Suppressor macrophage (primary cell): ENCODE measurements around the gene KLHL41.
"Not testable (repeated sequence)": the region's sequence is repeated elsewhere in the genome, so short reads cannot be mapped to it uniquely, and the experiment has no call there.

Source experiments
- DNase-seq, 4 experiments: peaks; one replicate each; pipeline ENCODE4 v3.0.0-alpha.2; 2020 to 2022

Gene KLHL41

DNA sequence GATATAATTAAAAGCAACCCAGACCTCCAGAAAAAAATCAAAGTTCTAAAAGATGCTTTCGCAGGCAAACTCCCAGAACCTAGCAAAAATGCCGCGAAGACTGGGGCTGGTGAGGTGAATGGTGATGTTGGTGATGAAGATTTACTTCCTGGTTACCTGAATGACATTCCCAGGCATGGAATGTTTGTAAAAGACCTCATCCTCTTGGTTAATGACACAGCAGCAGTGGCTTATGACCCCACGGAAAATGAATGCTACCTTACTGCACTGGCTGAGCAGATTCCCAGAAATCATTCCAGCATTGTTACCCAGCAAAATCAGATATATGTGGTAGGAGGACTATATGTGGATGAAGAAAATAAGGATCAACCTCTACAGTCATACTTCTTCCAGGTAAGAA lies 994 bp downstream of the KLHL41 start:
- no peak for DNase-seq

DNA sequence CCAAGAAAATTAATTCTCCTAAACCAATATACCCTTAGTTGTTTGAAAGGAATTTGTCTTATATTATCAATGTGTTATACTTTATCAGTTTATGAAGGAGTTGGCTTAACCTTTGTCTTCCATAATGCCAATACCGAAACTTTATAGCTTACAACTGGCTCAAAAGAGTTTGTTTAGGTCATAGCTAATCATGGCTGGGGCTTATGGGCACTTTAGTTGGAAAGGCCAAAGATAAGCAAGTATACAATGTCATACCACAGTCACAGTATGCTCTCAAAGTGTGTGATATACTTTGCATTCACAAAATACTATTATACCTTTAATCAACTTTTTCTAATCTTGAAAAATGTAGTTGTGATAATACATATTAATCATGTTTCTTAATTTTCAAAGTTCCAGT lies 2.3 kb downstream of the KLHL41 start:
- no peak for DNase-seq

DNA sequence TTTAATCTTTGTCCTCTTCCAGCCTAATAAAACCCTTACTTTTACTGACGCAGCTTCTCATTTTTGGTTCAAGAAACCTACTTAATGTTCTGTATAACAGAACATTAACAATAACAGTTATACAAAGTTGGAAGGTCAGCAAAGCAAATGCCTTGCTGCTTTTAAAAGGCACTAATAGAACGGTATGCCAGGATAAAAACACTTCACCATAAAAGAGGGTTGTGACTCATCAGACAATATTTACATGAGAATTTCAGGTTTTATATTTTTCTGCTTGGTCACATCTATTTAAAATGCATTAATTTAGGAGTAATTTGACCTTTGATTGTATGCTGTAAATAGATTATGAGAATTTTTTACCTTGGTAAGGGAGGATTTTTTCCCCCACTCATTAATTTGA lies 3.0 kb downstream of the KLHL41 start:
- DNase-seq, result no peak

DNA sequence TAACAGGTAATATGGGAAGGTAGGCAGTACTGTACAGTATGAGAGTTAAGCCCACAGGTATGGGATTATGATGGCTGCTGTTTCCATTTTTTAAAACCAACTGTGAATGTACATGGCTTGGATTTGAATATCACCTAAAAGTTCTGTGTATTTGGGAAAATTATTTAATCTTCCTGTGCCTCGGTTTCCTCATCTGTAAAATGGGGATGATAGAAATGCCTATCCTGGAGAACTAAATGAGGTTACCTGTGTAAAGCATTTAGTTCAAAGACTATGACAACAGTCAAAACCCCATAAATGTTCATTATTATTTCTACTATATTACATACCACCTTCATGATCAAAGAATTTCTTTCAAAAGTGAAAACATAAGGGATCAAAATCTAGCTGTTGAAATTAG lies 3.6 kb downstream of the KLHL41 start:
- DNase-seq, result no peak

DNA sequence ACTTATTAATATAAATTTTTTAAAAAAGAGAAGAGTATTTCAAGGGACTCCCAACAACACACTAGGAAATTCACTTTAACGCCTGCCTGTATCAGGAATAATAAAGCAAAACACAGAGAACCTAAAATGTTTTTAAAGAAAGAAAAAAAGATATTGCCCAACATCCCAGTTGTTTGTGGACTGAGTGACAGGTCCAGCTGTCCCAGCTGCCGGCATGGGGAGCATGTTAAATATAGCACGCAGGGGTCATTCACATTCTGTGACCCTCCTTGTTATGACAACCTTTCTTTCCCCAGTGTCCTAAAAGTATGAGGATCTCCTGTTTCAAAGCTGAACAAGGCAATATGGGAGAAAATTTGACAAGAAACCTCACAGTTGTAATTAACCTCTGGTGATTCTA lies 4.4 kb downstream of the KLHL41 start:
- no peak for DNase-seq

DNA sequence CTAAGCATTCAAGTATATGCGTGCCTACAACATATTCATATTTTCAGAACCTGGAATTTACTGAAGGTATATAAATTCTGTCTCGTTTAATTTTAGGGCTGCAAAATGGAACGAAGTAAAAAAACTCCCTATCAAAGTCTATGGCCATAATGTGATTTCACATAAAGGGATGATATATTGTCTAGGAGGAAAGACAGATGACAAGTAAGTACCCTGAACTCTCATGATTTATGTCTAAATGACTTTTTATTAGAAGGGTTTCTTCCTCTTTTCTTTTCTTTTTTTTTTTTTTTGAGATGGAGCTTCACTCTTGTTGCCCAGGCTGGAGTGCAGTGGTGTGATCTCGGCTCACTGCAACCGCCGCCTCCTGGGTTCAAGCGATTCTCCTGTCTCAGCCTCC lies 5.3 kb downstream of the KLHL41 start:
- not testable (repeated sequence) for DNase-seq

DNA sequence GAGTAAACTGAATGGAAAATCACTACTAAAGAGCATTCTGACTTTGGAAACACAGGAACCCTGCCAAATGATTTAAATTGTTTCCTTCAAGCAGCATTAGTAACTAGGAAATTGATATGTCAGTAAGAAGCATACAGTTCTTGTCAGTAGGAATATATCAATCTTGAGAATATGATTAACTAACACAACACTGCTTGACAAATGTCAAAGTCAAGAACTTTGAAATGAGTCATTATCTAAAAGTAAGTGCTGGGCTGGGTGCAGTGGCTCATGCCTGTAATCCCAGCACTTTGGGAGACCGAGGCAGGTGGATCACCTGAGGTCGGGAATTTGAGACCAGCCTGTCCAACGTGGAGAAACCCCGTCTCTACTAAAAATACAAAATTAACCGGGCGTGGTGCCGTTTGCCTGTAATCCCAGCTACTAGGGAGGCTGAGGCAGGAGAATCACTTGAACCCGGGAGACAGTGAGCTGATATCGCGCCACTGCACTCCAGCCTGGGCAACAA lies 7.0 kb downstream of the KLHL41 start:
- not testable (repeated sequence) for DNase-seq

- no peak for DNase-seq
Observed at GRCh38 chr2:169520896-169521295, 11.4 kb downstream of the KLHL41 start.

GRCh38 chr2:169523681-169524080 lies 14.2 kb downstream of the KLHL41 start:
- no peak for DNase-seq

DNA sequence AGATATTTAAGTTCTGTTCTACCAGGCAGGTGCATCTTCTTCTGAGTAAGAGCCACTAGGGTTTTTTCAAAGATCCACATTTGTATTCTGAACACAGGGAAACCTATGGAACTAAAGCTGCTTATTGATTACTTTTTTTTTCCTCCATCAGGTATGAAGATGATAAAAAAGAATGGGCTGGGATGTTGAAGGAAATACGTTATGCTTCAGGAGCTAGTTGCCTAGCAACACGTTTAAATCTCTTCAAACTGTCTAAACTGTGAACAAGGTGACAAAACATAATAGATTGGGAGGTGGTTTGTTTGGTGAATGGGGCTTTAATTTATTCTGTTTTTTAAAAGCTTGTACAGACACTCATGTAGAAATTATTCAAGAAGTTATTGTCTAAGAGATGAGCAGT lies 15.9 kb downstream of the KLHL41 start:
- no peak for DNase-seq

- no peak for DNase-seq
Observed at GRCh38 chr2:169526451-169526850, 16.9 kb downstream of the KLHL41 start.

DNA sequence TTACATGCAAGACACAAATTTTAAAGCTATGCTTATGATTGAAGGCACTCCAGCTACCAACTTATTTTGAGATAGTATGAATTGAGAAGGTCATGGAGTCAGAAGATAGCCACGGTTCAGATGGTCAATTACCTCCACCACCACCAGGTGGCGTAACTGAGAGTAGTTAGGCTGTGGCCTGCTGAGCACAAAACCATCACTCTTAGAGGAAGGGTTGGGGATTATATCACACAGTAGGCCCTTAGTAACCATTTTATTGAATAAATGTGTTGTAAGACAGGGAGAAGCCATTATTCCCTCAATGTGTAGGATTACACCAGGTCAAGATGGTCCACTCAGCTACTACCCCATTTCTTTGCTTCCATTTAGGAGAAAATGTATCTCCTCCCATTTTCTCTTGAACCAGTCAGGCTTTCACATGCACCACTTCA lies 18.8 kb downstream of the KLHL41 start:
- DNase-seq, result peak; percentile 74 to 84 (median 80)

DNA sequence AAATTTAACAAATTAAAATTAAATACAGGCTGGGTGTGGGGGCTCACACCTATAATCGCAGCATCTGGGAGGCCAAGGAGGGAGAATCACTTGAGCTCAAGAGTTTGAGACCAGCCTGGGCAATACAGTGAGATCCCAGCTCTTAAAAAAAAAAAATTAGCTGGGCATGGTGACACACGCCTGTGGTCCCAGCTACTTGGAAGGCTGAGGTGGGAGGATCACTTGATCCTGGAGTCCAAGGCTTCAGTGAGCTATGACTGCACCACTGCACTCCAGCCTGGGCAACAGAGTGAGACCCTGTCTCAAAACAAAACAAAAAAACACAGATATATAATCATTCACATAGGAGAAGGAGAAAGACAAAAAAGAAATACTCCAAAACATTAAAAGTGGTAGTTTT lies 30.0 kb downstream of the KLHL41 start:
- not testable (repeated sequence) for DNase-seq

- no peak for DNase-seq
Observed at GRCh38 chr2:169540146-169540545, 30.6 kb downstream of the KLHL41 start.

DNA sequence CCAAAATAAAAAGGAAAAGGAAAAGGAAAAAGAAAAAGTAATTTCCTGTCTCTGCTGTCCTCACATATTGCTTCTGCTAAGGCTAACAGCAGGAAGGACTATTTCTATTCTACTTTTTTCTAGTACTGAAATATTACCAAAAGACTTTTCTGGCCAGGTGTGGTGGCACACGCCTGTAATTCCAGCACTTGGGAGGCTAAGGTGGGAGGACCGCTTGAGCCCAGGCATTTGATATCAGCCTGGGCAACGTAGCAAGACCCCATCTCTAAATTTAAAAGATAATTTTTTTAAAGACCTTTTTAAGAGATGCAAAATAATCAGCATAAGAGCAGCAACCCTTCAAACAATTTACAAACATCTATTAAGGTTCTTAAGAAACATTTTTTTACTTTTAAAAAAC lies 32.9 kb downstream of the KLHL41 start:
- DNase-seq, result no peak

- DNase-seq, result no peak
Observed at GRCh38 chr2:169546756-169547155, 37.3 kb downstream of the KLHL41 start.

- no peak for DNase-seq
Observed at GRCh38 chr2:169561364-169561763, 51.9 kb downstream of the KLHL41 start.

- not testable (repeated sequence) for DNase-seq
Observed at GRCh38 chr2:169562084-169562483, 52.6 kb downstream of the KLHL41 start.

DNA sequence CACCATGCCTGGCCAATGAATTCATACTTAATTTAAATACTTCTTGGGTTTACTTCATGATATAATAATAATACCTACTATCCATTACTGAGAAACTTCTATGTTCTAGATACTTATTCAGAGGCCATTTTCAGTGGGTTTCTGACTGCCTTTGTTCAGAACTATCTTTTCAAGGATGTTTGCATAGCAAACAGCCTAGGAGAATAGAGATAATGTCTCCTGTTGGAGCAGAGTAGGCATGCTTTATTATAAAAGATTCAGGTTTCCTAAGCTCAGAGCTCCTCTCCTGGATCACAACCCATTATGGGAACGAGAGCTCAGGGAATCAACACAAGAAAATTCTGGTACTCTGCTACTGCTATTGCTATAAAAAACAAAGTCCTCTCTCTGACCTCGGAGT lies 53.0 kb downstream of the KLHL41 start:
- no peak for DNase-seq

DNA sequence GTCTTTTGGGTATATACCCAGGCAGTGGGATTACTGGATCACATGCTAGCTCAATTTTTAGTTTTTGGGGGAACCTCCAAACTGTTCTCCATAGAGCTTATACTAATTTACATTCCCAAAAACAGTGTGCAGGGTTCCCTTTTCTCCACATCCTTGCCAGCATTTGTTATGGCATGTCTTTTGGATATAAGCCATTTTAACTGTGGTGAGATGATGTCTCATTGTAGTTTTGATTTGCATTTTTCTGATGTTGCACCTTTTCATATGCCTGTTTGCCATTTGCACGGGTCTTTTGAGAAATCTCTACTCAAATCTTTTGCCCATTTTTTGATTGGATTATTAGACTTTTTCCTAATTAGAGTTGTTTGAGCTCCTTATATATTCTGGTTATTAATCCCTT lies 56.2 kb downstream of the KLHL41 start:
- no peak for DNase-seq

DNA sequence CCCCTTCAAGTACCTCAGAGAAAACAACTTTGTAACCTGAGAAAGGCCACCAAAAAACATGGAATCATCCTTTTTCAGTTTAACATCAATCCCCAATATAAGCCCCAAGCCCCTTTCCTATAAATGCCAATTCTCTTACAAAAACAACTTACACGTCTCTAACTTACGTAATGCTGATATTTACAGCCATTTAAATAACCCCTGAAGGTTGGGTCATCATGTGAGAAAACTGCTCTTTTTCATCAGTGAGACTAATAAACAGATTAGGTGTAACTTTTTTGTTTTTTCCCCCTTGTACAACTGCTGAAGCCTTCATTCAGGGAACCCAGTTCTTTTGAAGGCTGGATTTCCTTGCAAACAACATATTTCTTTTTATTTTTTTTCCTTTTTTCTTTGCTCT lies 60.4 kb downstream of the KLHL41 start:
- DNase-seq, result no peak

DNA sequence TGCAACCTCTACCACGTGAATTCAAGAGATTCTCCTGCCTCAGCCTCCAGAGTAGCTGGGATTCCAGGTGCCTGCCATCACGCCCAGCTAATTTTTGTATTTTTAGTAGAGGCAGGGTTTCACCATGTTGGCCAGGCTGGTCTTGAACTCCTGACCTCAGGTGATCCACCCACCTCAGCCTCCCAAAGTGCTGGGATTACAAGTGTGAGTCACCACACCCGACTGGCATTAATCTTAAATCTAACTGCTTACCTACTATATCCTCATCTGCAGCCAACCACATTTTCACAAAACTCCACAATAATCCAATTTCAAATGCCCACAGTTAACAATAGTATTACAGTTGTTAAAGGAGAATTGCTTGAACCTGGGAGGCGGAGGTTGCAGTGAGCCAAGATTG lies 61.2 kb downstream of the KLHL41 start:
- DNase-seq, result not testable (repeated sequence)

GRCh38 chr2:169571571-169571970 lies 62.1 kb downstream of the KLHL41 start:
- no peak for DNase-seq

- no peak for DNase-seq
Observed at GRCh38 chr2:169572189-169572588, 62.7 kb downstream of the KLHL41 start.

GRCh38 chr2:169572821-169573159 lies 63.3 kb downstream of the KLHL41 start:
- DNase-seq, result no peak
